Measurements from ENCODE around the gene FIBCD1. TPM values are rescaled to one million over a fixed set of nuclear protein-coding genes. Genes with fewer than 3 reads are reported as not detected.

Gene FIBCD1
- total and polyA plus RNA-seq, 2 of the 8 experiments (the other 6 are each of a cell fraction or from before 2014, with no cell fraction given) = 6.1 to 8.8 TPM

DNA sequence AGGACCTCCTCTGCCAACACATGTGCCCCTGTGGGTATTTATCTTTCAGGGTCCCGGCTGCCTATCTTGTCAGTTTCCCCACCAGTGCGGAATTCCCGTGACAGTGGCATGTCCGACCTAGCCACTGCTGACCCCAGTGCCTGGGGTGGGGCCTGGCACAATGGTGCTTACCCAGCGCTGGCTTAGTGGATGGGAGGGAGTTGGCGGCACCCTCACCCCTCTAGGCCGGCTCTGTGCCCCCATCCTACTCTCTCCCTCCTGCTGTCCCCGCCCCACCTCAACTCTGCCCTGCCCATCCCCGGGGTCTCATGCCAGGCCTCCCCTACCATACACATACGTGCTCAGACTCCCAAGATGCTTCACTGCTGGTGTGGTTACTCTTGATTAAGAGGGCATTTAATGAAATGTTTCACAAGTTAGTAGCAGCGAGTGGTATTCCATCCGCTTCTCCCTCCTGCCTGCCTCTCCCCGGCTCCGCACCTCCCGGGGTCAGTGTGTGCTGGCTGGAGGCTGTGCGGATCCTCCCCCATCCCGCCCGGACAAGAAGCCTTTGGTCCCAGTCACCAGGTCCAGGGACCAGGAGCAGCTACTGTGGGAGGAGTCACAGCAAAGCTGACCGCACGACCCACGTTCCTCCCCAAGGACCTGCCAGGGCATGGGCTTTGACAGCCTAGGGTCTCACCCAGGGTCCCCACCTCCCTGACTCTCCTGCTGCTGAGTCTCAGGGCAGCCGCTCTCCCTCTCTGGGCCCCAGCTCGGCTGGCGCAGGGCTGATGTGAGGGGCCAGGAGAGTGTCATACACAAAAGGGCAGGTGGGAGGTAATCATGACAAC, 32.9 kb downstream of the FIBCD1 start (continued):
- TF ChIP-seq HDAC6 (IDR thresholded peaks at IDR 0.05; ENCODE audit: low read depth, low read length) (no peak), JUN (IDR thresholded peaks at IDR 0.05; ENCODE audit: low read depth, low read length) (no peak)
- TF ChIP-seq, protein P1, sequence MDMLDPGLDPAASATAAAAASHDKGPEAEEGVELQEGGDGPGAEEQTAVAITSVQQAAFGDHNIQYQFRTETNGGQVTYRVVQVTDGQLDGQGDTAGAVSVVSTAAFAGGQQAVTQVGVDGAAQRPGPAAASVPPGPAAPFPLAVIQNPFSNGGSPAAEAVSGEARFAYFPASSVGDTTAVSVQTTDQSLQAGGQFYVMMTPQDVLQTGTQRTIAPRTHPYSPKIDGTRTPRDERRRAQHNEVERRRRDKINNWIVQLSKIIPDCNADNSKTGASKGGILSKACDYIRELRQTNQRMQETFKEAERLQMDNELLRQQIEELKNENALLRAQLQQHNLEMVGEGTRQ (IDR thresholded peaks at IDR 0.05; ENCODE audit: low read length) = no peak
